ENCODE results near the gene KRAS. TPM values are rescaled to one million over a fixed set of nuclear protein-coding genes. Genes with fewer than 3 reads are reported as not detected.

The KRAS gene
- total RNA-seq, 3 donors from 2014 or later = 10.6 to 15.7 (median 14.3) TPM

DNA sequence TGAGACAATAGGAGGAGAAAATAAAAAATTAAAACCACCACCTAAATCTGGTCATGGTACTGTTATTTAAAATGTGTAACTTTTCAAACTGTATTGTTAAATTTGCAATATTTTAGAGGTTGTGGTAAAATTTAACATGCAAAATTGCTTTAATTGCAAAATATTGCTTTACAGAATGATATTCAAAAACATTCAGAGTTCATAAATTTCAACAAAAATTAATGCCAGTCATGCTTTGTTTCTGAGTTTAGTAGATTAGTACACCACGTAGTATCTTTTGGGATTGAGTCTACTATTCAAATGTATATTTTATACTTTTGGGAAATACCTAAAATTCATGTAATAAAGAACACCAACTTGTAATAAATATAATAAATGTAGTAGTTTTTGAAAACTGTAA lies 37.4 kb downstream of the KRAS start:
- Histone ChIP-seq H3K36me3 (peaks cover 10% of the 10 kb centered on the region), H3K27me3 (no peaks in the 10 kb centered on the region), H3K4me3 (no peak overlapping the region), H3K27ac (no peak overlapping the region), H3K4me1 (no peaks in the 10 kb centered on the region), H3K9me3 (no peaks in the 10 kb centered on the region)
- TF ChIP-seq POLR2A (IDR thresholded peaks at IDR 0.05) = no peak
- TF ChIP-seq, protein P1, sequence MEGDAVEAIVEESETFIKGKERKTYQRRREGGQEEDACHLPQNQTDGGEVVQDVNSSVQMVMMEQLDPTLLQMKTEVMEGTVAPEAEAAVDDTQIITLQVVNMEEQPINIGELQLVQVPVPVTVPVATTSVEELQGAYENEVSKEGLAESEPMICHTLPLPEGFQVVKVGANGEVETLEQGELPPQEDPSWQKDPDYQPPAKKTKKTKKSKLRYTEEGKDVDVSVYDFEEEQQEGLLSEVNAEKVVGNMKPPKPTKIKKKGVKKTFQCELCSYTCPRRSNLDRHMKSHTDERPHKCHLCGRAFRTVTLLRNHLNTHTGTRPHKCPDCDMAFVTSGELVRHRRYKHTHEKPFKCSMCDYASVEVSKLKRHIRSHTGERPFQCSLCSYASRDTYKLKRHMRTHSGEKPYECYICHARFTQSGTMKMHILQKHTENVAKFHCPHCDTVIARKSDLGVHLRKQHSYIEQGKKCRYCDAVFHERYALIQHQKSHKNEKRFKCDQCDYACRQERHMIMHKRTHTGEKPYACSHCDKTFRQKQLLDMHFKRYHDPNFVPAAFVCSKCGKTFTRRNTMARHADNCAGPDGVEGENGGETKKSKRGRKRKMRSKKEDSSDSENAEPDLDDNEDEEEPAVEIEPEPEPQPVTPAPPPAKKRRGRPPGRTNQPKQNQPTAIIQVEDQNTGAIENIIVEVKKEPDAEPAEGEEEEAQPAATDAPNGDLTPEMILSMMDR (IDR thresholded peaks at IDR 0.05) = no peak
- TF ChIP-seq POLR2AphosphoS5 (IDR thresholded peaks at IDR 0.05) = no peak
- intact Hi-C loops (cut with DNase I; ENCODE audit: low total_unique reads) = no loop called here
- DNase-seq (ENCODE audit: low spot score in 2 of 2) = no peak

DNA sequence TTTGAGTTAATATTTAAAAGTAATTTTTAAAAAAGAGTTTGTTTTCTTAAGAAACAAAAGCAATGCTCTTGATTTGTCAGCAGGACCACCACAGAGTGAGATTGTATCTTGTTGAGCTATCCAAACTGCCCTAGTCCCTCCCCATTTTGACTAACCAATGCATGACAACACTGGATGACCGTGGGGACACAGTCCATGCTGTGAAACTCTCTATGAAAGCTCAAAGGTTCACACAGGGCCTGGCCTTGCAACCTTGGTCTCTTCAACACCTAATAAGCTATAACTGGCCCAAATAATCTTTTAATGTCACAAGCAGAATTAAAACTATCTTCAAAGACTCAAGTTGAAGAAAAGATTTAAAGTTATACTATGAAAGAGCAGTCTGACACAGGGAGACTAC lies 42.2 kb downstream of the KRAS start:
- Histone ChIP-seq H3K9me3 (no peaks in the 10 kb centered on the region), H3K27me3 (no peaks in the 10 kb centered on the region), H3K4me1 (no peaks in the 10 kb centered on the region), H3K4me3 (no peak overlapping the region), H3K36me3 (peaks cover 4% of the 10 kb centered on the region), H3K27ac (no peak overlapping the region)
- no peak for DNase-seq (ENCODE audit: low spot score in 2 of 2)
- no peak for TF ChIP-seq POLR2A (IDR thresholded peaks at IDR 0.05)
- no peak for TF ChIP-seq POLR2AphosphoS5 (IDR thresholded peaks at IDR 0.05)
- TF ChIP-seq, protein P1 (IDR thresholded peaks at IDR 0.05) = no peak
- intact Hi-C loops (cut with DNase I; ENCODE audit: low total_unique reads) = no loop called here

DNA sequence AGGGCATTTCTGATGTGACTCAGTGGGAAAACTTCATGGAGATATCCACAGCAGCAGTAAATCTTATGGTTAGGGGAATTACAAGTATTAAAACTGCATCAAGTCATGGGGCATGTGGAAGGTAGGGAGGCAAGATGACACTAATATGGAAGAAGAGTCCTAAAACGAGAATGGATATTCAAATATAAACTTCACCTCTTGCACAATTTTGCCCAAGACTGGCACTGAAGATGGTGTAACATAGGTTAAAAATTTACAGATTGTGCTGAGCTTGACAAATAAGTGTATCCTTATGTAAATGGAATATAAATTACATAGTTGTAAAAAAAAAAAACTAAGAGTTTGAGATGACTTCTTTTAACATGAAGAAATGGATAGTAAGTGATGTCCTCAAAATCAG lies 42.9 kb downstream of the KRAS start:
- Histone ChIP-seq H3K27me3 (no peaks in the 10 kb centered on the region), H3K9me3 (no peaks in the 10 kb centered on the region), H3K4me1 (no peaks in the 10 kb centered on the region), H3K36me3 (peaks cover 4% of the 10 kb centered on the region), H3K27ac (no peak overlapping the region), H3K4me3 (no peak overlapping the region)
- no peak for DNase-seq (ENCODE audit: low spot score in 2 of 2)
- intact Hi-C loops (cut with DNase I; ENCODE audit: low total_unique reads) = no loop called here
- TF ChIP-seq POLR2AphosphoS5 (IDR thresholded peaks at IDR 0.05) (no peak), POLR2A (IDR thresholded peaks at IDR 0.05) (no peak)
- TF ChIP-seq, protein P1 (IDR thresholded peaks at IDR 0.05) = no peak

DNA sequence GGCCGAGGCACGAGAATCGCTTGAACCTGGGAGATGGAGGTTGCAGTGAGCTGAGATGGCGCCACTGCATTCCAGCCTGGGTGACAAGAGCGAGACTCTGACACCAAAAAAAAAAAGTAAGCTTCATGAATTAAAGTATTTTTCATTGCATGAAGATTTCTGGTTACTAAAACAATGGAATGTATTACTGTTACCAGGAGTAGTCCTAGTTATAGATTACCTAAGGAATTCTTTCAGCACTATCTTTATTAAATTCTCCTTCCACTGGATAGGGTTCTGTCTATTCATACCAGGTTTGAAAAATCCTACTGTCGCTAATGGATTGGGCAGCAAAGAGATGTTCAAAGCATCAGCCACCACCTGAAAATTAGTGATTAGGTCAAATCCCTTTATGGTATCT lies 43.3 kb downstream of the KRAS start:
- no peaks in the 10 kb centered on the region for H3K9me3 ChIP-seq
- H3K36me3 ChIP-seq = peaks cover 4% of the 10 kb centered on the region
- H3K27me3 ChIP-seq = no peaks in the 10 kb centered on the region
- no peak overlapping the region for H3K27ac ChIP-seq
- intact Hi-C loops (cut with DNase I; ENCODE audit: low total_unique reads) = no loop called here
- no peaks in the 10 kb centered on the region for H3K4me1 ChIP-seq
- TF ChIP-seq POLR2AphosphoS5 (IDR thresholded peaks at IDR 0.05) (no peak), POLR2A (IDR thresholded peaks at IDR 0.05) (no peak)
- TF ChIP-seq, protein P1 (IDR thresholded peaks at IDR 0.05) = no peak
- no peak for DNase-seq (ENCODE audit: low spot score in 2 of 2)
- no peak overlapping the region for H3K4me3 ChIP-seq

GRCh38 chr12:25202137-25202536 lies 48.6 kb downstream of the KRAS start:
- Histone ChIP-seq H3K36me3 (no peaks in the 10 kb centered on the region), H3K4me1 (no peaks in the 10 kb centered on the region), H3K4me3 (no peak overlapping the region), H3K27ac (no peak overlapping the region), H3K9me3 (no peaks in the 10 kb centered on the region), H3K27me3 (no peaks in the 10 kb centered on the region)
- intact Hi-C loops (cut with DNase I; ENCODE audit: low total_unique reads) = loop anchor here (5.0 kb wide), 1 partner anchor 795 kb away; no protein-coding TSS in a partner anchor
- TF ChIP-seq, protein P1 (IDR thresholded peaks at IDR 0.05) = no peak
- no peak for TF ChIP-seq POLR2A (IDR thresholded peaks at IDR 0.05)
- no peak for TF ChIP-seq POLR2AphosphoS5 (IDR thresholded peaks at IDR 0.05)
- DNase-seq (ENCODE audit: low spot score in 2 of 2) = no peak

Data from breast epithelium (tissue), 4 donors.